Gastroesophageal sphincter (tissue), 4 donors: ENCODE measurements around the gene BACE1. TPM values are rescaled to one million over a fixed set of nuclear protein-coding genes. Genes with fewer than 3 reads are reported as not detected.

Experiments
- ATAC-seq: fragments of 150-250 bp; one replicate; pipeline ENCODE4 v1.9.1; 2016; ENCODE audit warnings: mild to moderate bottlenecking, moderate library complexity
- H3K27ac ChIP-seq, 4 donors: fragments of 200-600 bp; sonication (generic) in 3 of 4; 1 replicate in 3 of 4; 2 replicates in 1 of 4; pipeline ENCODE4 v1.5.1; 2016 to 2019
- H3K27me3 ChIP-seq: fragments of 200-600 bp; sonication (generic); one replicate; pipeline ENCODE4 v1.5.1; 2019
- H3K36me3 ChIP-seq, 2 donors: fragments of 200-600 bp; sonication (generic); one replicate each; pipeline ENCODE4 v1.5.1; 2019; ENCODE audit warnings: control low read depth in 1 of 2
- H3K4me1 ChIP-seq, 3 donors: fragments of 200-600 bp; sonication (generic); 1 replicate in 2 of 3; 2 replicates in 1 of 3; pipeline ENCODE4 v1.5.1; 2016 to 2019; ENCODE audit warnings: control low read depth in 2 of 3
- H3K4me3 ChIP-seq, 2 donors: fragments of 200-600 bp; sonication (generic); one replicate each; pipeline ENCODE4 v1.5.1; 2019; ENCODE audit warnings: mild to moderate bottlenecking in 1 of 2, moderate library complexity in 1 of 2
- H3K9me3 ChIP-seq, 3 donors: fragments of 200-600 bp; sonication (generic); one replicate each; pipeline ENCODE4 v1.5.1; 2017 to 2019; ENCODE audit warnings: control low read depth in 2 of 3
- EP300 ChIP-seq: sonication (generic); formaldehyde crosslinking; IDR thresholded peaks from one replicate; pipeline ENCODE4 v1.6.1; 2017; ENCODE audit warnings: antibody characterized with exemption, mild to moderate bottlenecking
- POLR2A ChIP-seq, 2 donors: fragments of 450-650 bp; IDR thresholded peaks; one replicate each; pipeline ENCODE4 v1.6.1; 2017; ENCODE audit warnings: antibody characterized with exemption in 2 of 2, mild to moderate bottlenecking in 2 of 2, moderate library complexity in 1 of 2
- POLR2AphosphoS5 ChIP-seq: sonication (generic); formaldehyde crosslinking; IDR thresholded peaks from one replicate; pipeline ENCODE4 v1.6.1; 2017; ENCODE audit warnings: antibody characterized with exemption
- whole genome bisulfite sequencing, 2 donors: methylation state at CpG; one replicate each; pipeline ENCODE4 v1.1.5; 2018; ENCODE audit warnings: low coverage in 1 of 2; 5-methylcytosine and 5-hydroxymethylcytosine counted together
- small RNA-seq, 4 donors: library from RNA; depleted of rRNA; stranded (forward); fragments of <200 nt; gene quantifications; one replicate each; pipeline ENCODE3, GENCODE V24; 2016
- total RNA-seq, 4 donors: library from RNA; depleted of rRNA; stranded (reverse); fragments of >200 nt; gene quantifications; one replicate each; pipeline ENCODE4 v1.1.0, GENCODE V29; 2016
- TF ChIP-seq, protein P1 (sequence below), 4 experiments: fragments of 200-600 bp in 2 of 4; fragments of 450-650 bp in 2 of 4; sonication (generic) in 1 of 4; IDR thresholded peaks; one replicate each; pipeline ENCODE4 v1.5.1; 2017 to 2019; ENCODE audit warnings: antibody characterized with exemption in 4 of 4, mild to moderate bottlenecking in 2 of 4, moderate library complexity in 2 of 4

The BACE1 gene
- total RNA-seq, 4 donors from 2014 or later, result 19.2 to 45.4 (median 22.2) TPM

DNA sequence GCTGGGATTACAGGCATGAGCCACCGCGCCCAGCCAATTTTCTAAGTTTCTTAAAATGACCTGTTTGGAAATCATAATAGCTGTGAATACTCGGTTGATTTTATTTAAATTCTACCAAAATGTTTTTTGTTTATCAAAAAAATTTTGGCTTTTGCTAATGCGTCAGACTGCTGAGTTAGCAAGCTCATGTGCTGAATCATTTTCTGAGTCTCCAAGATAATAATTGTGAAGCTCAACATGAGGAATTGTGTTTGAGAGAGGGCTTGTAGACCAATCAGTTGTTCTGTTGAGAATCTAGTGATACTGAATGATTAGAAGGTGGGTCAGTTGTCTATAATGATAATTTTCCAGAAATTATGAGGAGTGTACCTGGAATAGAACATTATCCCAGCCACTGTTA is 67.7 kb downstream of the BACE1 start:
- H3K9me3 ChIP-seq, result no peaks in the 10 kb centered on the region
- H3K4me1 ChIP-seq, result no peaks in the 10 kb centered on the region
- H3K36me3 ChIP-seq, result peaks cover 4 to 81% of the 10 kb centered on the region in 2 donors
- no peak overlapping the region for H3K27ac ChIP-seq
- no peak overlapping the region for H3K4me3 ChIP-seq
- H3K27me3 ChIP-seq, result no peaks in the 10 kb centered on the region
- WGBS, 2 donors, result 86 to 91% methylated on average over 3 to 4 of the region's 4 CpGs
- no peak for TF ChIP-seq EP300
- no peak for TF ChIP-seq POLR2A (IDR thresholded peaks at IDR 0.05)
- TF ChIP-seq, protein P1, sequence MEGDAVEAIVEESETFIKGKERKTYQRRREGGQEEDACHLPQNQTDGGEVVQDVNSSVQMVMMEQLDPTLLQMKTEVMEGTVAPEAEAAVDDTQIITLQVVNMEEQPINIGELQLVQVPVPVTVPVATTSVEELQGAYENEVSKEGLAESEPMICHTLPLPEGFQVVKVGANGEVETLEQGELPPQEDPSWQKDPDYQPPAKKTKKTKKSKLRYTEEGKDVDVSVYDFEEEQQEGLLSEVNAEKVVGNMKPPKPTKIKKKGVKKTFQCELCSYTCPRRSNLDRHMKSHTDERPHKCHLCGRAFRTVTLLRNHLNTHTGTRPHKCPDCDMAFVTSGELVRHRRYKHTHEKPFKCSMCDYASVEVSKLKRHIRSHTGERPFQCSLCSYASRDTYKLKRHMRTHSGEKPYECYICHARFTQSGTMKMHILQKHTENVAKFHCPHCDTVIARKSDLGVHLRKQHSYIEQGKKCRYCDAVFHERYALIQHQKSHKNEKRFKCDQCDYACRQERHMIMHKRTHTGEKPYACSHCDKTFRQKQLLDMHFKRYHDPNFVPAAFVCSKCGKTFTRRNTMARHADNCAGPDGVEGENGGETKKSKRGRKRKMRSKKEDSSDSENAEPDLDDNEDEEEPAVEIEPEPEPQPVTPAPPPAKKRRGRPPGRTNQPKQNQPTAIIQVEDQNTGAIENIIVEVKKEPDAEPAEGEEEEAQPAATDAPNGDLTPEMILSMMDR (IDR thresholded peaks at IDR 0.05), result no peak
- TF ChIP-seq POLR2AphosphoS5, result no peak
- ATAC-seq, result no peak

DNA sequence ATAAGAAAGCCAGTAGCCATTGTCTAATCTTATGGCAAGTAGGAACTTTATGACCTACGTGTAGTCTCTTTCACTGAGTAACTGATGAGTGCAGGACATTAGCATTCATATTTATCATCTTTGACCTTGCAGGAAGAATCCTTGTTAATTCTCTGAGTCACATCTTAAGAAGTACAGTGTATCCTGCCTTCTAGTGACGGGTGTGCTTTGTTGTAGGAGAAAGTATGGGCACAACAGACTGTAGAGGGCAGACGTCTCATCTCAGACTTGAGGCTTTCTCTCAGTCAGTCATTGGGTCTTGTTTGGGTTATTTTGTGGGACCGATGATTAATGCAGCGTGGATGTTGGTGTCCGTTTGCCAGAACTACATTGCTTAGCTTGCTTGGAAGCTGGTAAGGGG is 76.8 kb downstream of the BACE1 start:
- Histone ChIP-seq H3K27ac (no peak overlapping the region), H3K4me3 (no peak overlapping the region), H3K36me3 (peaks cover 0 to 67% of the 10 kb centered on the region in 2 donors), H3K4me1 (peaks cover 0 to 6% (median 0%) of the 10 kb centered on the region in 3 donors), H3K9me3 (no peaks in the 10 kb centered on the region), H3K27me3 (no peaks in the 10 kb centered on the region)
- WGBS, 2 donors, result 61 to 81% methylated on average over 5 to 6 of the region's 6 CpGs
- no peak for ATAC-seq
- TF ChIP-seq, protein P1 (IDR thresholded peaks at IDR 0.05), result no peak
- no peak for TF ChIP-seq POLR2AphosphoS5
- TF ChIP-seq EP300, result no peak
- no peak for TF ChIP-seq POLR2A (IDR thresholded peaks at IDR 0.05)

DNA sequence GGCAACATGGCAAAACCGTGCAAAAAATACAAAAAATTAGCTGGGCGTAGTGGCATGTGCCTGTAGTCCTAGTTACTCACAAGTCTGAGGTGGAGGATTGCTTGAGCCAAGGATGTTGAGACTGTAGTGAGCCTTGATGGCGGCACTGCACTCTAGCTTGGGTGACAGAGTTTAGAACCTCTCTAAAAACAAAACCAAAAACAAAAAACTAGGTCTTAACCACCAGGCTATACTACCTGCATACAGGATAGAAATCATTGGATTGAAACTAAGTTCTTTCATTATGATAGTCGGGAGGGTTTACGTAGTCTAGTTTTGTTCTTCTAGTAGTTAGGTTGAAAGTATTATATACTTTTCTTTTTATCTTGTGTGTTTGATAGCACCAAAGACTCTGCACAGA is 77.8 kb downstream of the BACE1 start:
- Histone ChIP-seq H3K27me3 (no peaks in the 10 kb centered on the region), H3K27ac (no peak overlapping the region), H3K9me3 (no peaks in the 10 kb centered on the region), H3K36me3 (peaks cover 0 to 56% of the 10 kb centered on the region in 2 donors), H3K4me3 (no peak overlapping the region), H3K4me1 (peaks cover 0 to 17% (median 4%) of the 10 kb centered on the region in 3 donors)
- 90 to 95% methylated on average over 4 to 5 of the region's 5 CpGs for WGBS, 2 donors
- no peak for ATAC-seq
- TF ChIP-seq, protein P1 (IDR thresholded peaks at IDR 0.05), result no peak
- TF ChIP-seq EP300 (no peak), POLR2A (IDR thresholded peaks at IDR 0.05) (no peak), POLR2AphosphoS5 (no peak)

Small RNAs within 50 kb of the gene (small RNA-seq; reads per million reads assigned to genes)
- 0 reads per million in 4 donors for gene RF00564

Other genes with a start within 250 kb of the BACE1 start
- 10 to 100 TPM; 31.7 to 56.1 (median 45.3) TPM for gene SIK3, start 217.8 kb downstream of the BACE1 start, total RNA-seq
- gene PAFAH1B2, start 172.0 kb downstream of the BACE1 start, total RNA-seq, result 10 to 100 TPM; 50.3 to 82.3 (median 63.2) TPM
- 10 to 100 TPM; 15.3 to 50.1 (median 33.6) TPM for gene SIDT2, start 137.5 kb downstream of the BACE1 start, total RNA-seq
- gene TAGLN, start 116.9 kb downstream of the BACE1 start, total RNA-seq, result over 10,000 TPM; 10,394 to 14,194 (median 13,050) TPM
- gene PCSK7, start 84.2 kb downstream of the BACE1 start, total RNA-seq, result 10 to 100 TPM; 28.9 to 40.5 (median 35.3) TPM
- 10 to 100 TPM; 14.8 to 21.2 (median 17.4) TPM for gene RNF214, start 83.6 kb downstream of the BACE1 start, total RNA-seq
- 10 to 100 TPM in 2 of 4 donors, 1 to 10 TPM in 2; 4.8 to 13.1 (median 10.1) TPM for gene BACE1-AS, start 24.9 kb downstream of the BACE1 start, total RNA-seq
- gene CEP164, start 11.6 kb upstream of the BACE1 start, total RNA-seq, result 10 to 100 TPM; 22.3 to 26.3 (median 25.0) TPM